Islet precursor cell (in vitro differentiated cells): ENCODE results near the gene ADGRA1.
A peak's percentile ranks its signal among the peaks of the same experiment; 100 is the strongest.

Experiments used
- DNase-seq: peaks from one replicate; pipeline ENCODE4 v3.0.0-alpha.2; 2018

ADGRA1 gene

GRCh38 chr10:133079836-133080682, 7.7 kb upstream of the ADGRA1 start:
- peak; percentile 88 for DNase-seq

- DNase-seq: no peak
Observed at GRCh38 chr10:133080683-133081040, 7.1 kb upstream of the ADGRA1 start.

GRCh38 chr10:133081636-133082035, 6.1 kb upstream of the ADGRA1 start:
- no peak for DNase-seq

GRCh38 chr10:133082685-133083421, 4.9 kb upstream of the ADGRA1 start:
- no peak for DNase-seq

GRCh38 chr10:133083422-133084100, 4.2 kb upstream of the ADGRA1 start:
- DNase-seq: no peak

GRCh38 chr10:133084491-133084890, 3.2 kb upstream of the ADGRA1 start:
- DNase-seq: no peak

- no peak for DNase-seq
Observed at GRCh38 chr10:133085251-133086125, 2.2 kb upstream of the ADGRA1 start.

GRCh38 chr10:133086247-133086646, 1.5 kb upstream of the ADGRA1 start:
- DNase-seq: no peak

GRCh38 chr10:133087045-133087678, 562 bp upstream of the ADGRA1 start:
- DNase-seq: no peak

- DNase-seq: no peak
Observed at GRCh38 chr10:133088179-133088955, 643 bp downstream of the ADGRA1 start.

GRCh38 chr10:133088956-133089800, 1.5 kb downstream of the ADGRA1 start:
- DNase-seq: no peak

GRCh38 chr10:133090101-133090500, 2.4 kb downstream of the ADGRA1 start:
- DNase-seq: no peak

- no peak for DNase-seq
Observed at GRCh38 chr10:133090654-133091053, 2.9 kb downstream of the ADGRA1 start.

GRCh38 chr10:133091316-133091715, 3.6 kb downstream of the ADGRA1 start:
- DNase-seq: no peak

- no peak for DNase-seq
Observed at GRCh38 chr10:133093291-133093690, 5.6 kb downstream of the ADGRA1 start.

- DNase-seq: no peak
Observed at GRCh38 chr10:133094286-133094685, 6.6 kb downstream of the ADGRA1 start.

- no peak for DNase-seq
Observed at GRCh38 chr10:133094866-133095265, 7.1 kb downstream of the ADGRA1 start.

- DNase-seq: no peak
Observed at GRCh38 chr10:133095586-133095985, 7.9 kb downstream of the ADGRA1 start.

GRCh38 chr10:133096616-133097269, 9.0 kb downstream of the ADGRA1 start:
- no peak for DNase-seq

GRCh38 chr10:133097418-133097817, 9.7 kb downstream of the ADGRA1 start:
- no peak for DNase-seq
